ENCODE measurements around the gene VPS36. TPM values are rescaled to one million over a fixed set of nuclear protein-coding genes. Genes with fewer than 3 reads are reported as not detected.
"Not testable (repeated sequence)": the region's sequence is repeated elsewhere in the genome, so short reads cannot be mapped to it uniquely, and the experiment has no call there.

VPS36 gene
- total and polyA plus RNA-seq, 12 donors, result 14.4 to 36.5 (median 32.2) TPM

- 95 to 96% methylated on average over 4 of the region's 4 CpGs for WGBS, 2 donors
- Histone ChIP-seq H3K4me1 (peaks cover 0 to 3% (median 0%) of the 10 kb centered on the region in 9 donors), H3K4me3 (no peak overlapping the region), H3K27me3 (peaks cover 0 to 1% (median 0%) of the 10 kb centered on the region in 7 donors), H3K9me3 (no peaks in the 10 kb centered on the region), H3K36me3 (peaks cover 0 to 69% (median 22%) of the 10 kb centered on the region in 9 donors), H3K27ac (no peak overlapping the region)
- no peak for TF ChIP-seq CTCF (IDR thresholded peaks at IDR 0.05)
- ATAC-seq (peak in 1 of 8 donors; percentile 50), DNase-seq (no peak)
- intact Hi-C loops (cut with DNase I), result no loop called here
These were observed 38.8 kb downstream of the VPS36 start for GRCh38 chr13:52411629-52412028.

- H3K9me3 ChIP-seq, H3K27ac ChIP-seq, DNase-seq, H3K4me3 ChIP-seq, ATAC-seq: not testable (repeated sequence)
- H3K4me1 ChIP-seq, result peaks cover 0 to 26% (median 9%) of the 10 kb centered on the region in 9 donors
- H3K27me3 ChIP-seq, result peaks cover 0 to 19% (median 0%) of the 10 kb centered on the region in 7 donors
- intact Hi-C loops (cut with DNase I), result loop anchor here in 1 of 10 donors (5.0 kb wide), 1 partner anchor 39 kb away; no protein-coding TSS in a partner anchor
- 94 to 96% methylated on average over 29 to 33 of the region's 33 CpGs for WGBS, 2 donors
- H3K36me3 ChIP-seq, result peaks cover 0 to 34% (median 8%) of the 10 kb centered on the region in 9 donors
These were observed 42.3 kb downstream of the VPS36 start for GRCh38 chr13:52408071-52408658.

- not testable (repeated sequence) for H3K4me3 ChIP-seq, H3K9me3 ChIP-seq, H3K27ac ChIP-seq, DNase-seq, ATAC-seq
- H3K27me3 ChIP-seq, result peaks cover 0 to 19% (median 0%) of the 10 kb centered on the region in 7 donors
- H3K4me1 ChIP-seq, result peaks cover 0 to 31% (median 11%) of the 10 kb centered on the region in 9 donors
- WGBS, 2 donors, result 94 to 95% methylated on average over 12 of the region's 12 CpGs
- intact Hi-C loops (cut with DNase I), result loop anchor here in 1 of 10 donors (5.0 kb wide), 1 partner anchor 40 kb away; no protein-coding TSS in a partner anchor
- H3K36me3 ChIP-seq, result peaks cover 0 to 27% (median 2%) of the 10 kb centered on the region in 9 donors
These were observed 43.0 kb downstream of the VPS36 start for GRCh38 chr13:52407436-52407835.

GRCh38 chr13:52406629-52407028 is 43.8 kb downstream of the VPS36 start:
- no peak for ATAC-seq

More at GRCh38 chr13:52406629-52407028, 43.8 kb downstream of the VPS36 start:
- H3K36me3 ChIP-seq, result peaks cover 0 to 24% (median 0%) of the 10 kb centered on the region in 9 donors
- H3K27me3 ChIP-seq, result peaks cover 0 to 19% (median 0%) of the 10 kb centered on the region in 7 donors
- H3K9me3 ChIP-seq, result no peaks in the 10 kb centered on the region
- WGBS, 2 donors, result 61 to 68% methylated on average over 4 of the region's 4 CpGs
- H3K4me3 ChIP-seq, result peak overlapping the region in 9 of 10 donors; percentile 43 to 82 (median 65)
- H3K27ac ChIP-seq, result peak overlapping the region; percentile 43 to 92 (median 76)
- H3K4me1 ChIP-seq, result peaks cover 0 to 34% (median 13%) of the 10 kb centered on the region in 9 donors
- DNase-seq, result no peak
- no peak for TF ChIP-seq CTCF (IDR thresholded peaks at IDR 0.05)
- intact Hi-C loops (cut with DNase I), result loop anchor here in 1 of 10 donors (5.0 kb wide), 1 partner anchor 41 kb away; no protein-coding TSS in a partner anchor
